ENCODE data around the gene VSIG10L2. TPM values are rescaled to one million over a fixed set of nuclear protein-coding genes. Genes with fewer than 3 reads are reported as not detected.
"Not testable (repeated sequence)": the region's sequence is repeated elsewhere in the genome, so short reads cannot be mapped to it uniquely, and the experiment has no call there.

VSIG10L2 gene
- total RNA-seq, 1 donor from 2014 or later = not detected

- H3K4me3 ChIP-seq (ENCODE audit: low read depth, low read length) = no peak overlapping the region
- no peak for TF ChIP-seq CTCF (conservative IDR thresholded peaks at IDR 0.05; ENCODE audit: low read depth, low read length)
- no peak for DNase-seq (ENCODE audit: low read depth)
These were observed 32.4 kb downstream of the VSIG10L2 start for GRCh38 chr11:125978181-125978716.

- H3K4me3 ChIP-seq (ENCODE audit: low read depth, low read length) = no peak overlapping the region
- no peak for DNase-seq (ENCODE audit: low read depth)
- no peak for TF ChIP-seq CTCF (conservative IDR thresholded peaks at IDR 0.05; ENCODE audit: low read depth, low read length)
These were observed 33.0 kb downstream of the VSIG10L2 start for GRCh38 chr11:125978778-125979407.

- no peak for DNase-seq (ENCODE audit: low read depth)
- H3K4me3 ChIP-seq (ENCODE audit: low read depth, low read length) = no peak overlapping the region
- TF ChIP-seq CTCF (conservative IDR thresholded peaks at IDR 0.05; ENCODE audit: low read depth, low read length) = no peak
These were observed 33.7 kb downstream of the VSIG10L2 start for GRCh38 chr11:125979511-125979910.

- DNase-seq (ENCODE audit: low read depth) = no peak
- H3K4me3 ChIP-seq (ENCODE audit: low read depth, low read length) = no peak overlapping the region
- TF ChIP-seq CTCF (conservative IDR thresholded peaks at IDR 0.05; ENCODE audit: low read depth, low read length) = no peak
These were observed 34.6 kb downstream of the VSIG10L2 start for GRCh38 chr11:125980436-125980835.

GRCh38 chr11:125982348-125982730 lies 36.5 kb downstream of the VSIG10L2 start:
- H3K4me3 ChIP-seq (ENCODE audit: low read depth, low read length) = no peak overlapping the region
- TF ChIP-seq CTCF (conservative IDR thresholded peaks at IDR 0.05; ENCODE audit: low read depth, low read length) = no peak
- no peak for DNase-seq (ENCODE audit: low read depth)

- not testable (repeated sequence) for H3K4me3 ChIP-seq (ENCODE audit: low read depth, low read length); DNase-seq (ENCODE audit: low read depth)
These were observed 40.1 kb downstream of the VSIG10L2 start for GRCh38 chr11:125985956-125986355.

- DNase-seq (ENCODE audit: low read depth) = no peak
- TF ChIP-seq CTCF (conservative IDR thresholded peaks at IDR 0.05; ENCODE audit: low read depth, low read length) = no peak
- H3K4me3 ChIP-seq (ENCODE audit: low read depth, low read length) = no peak overlapping the region
These were observed 41.3 kb downstream of the VSIG10L2 start for GRCh38 chr11:125987066-125987641.
